ENCODE data around the gene SNX9. TPM values are rescaled to one million over a fixed set of nuclear protein-coding genes. Genes with fewer than 3 reads are reported as not detected.

SNX9 gene
- total RNA-seq, 1 donor from 2014 or later = 25.0 TPM

DNA sequence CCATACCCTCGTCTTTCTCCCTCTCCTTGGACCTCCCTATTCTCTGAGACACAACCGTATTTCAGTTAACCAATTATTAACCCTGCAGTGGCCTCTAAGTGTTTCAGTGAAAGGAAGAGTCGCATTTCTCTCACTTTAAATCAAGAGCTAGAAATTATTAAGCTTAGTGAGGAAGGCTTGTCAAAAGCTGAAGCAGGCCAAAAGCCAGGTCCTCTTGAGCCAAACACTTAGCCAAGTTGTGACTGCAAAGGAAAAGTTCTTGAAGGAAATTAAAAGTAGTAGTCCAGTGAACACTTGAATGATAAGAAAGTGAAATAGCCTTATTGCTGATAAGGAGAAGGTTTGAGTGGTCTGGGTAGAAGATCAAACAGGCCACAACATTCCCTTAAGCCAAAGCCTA, 58.3 kb downstream of the SNX9 start:
- DNase-seq (no peak), ATAC-seq (peak; percentile 50)
- TF ChIP-seq, protein P1, sequence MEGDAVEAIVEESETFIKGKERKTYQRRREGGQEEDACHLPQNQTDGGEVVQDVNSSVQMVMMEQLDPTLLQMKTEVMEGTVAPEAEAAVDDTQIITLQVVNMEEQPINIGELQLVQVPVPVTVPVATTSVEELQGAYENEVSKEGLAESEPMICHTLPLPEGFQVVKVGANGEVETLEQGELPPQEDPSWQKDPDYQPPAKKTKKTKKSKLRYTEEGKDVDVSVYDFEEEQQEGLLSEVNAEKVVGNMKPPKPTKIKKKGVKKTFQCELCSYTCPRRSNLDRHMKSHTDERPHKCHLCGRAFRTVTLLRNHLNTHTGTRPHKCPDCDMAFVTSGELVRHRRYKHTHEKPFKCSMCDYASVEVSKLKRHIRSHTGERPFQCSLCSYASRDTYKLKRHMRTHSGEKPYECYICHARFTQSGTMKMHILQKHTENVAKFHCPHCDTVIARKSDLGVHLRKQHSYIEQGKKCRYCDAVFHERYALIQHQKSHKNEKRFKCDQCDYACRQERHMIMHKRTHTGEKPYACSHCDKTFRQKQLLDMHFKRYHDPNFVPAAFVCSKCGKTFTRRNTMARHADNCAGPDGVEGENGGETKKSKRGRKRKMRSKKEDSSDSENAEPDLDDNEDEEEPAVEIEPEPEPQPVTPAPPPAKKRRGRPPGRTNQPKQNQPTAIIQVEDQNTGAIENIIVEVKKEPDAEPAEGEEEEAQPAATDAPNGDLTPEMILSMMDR (IDR thresholded peaks at IDR 0.05) = no peak
- Histone ChIP-seq H3K36me3 (peaks cover 6% of the 10 kb centered on the region), H3K4me1 (peaks cover 11% of the 10 kb centered on the region), H3K27me3 (no peaks in the 10 kb centered on the region), H3K4me3 (no peak overlapping the region), H3K27ac (no peak overlapping the region), H3K9me3 (no peaks in the 10 kb centered on the region)
- intact Hi-C loops (cut with DNase I) = no loop called here

DNA sequence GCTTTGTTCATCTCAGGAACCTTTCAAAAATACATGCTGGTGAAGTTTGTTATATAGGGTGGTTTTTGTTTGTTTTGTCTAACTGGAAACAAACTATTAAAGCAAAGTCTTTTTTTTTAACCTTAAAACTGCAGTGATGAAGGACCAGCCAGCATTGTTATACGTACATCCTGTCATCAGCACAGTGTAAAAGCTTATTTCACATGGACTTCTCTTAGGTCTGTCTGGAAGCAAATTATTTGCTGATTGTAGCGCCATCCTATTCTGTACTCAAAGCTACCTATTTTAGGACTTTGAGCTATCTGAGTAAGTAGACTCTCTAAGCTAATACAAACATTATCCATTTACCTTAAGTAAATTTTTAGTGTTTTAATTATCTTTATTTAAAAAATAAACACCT, 61.7 kb downstream of the SNX9 start:
- TF ChIP-seq, protein P1 (IDR thresholded peaks at IDR 0.05) = no peak
- Histone ChIP-seq H3K36me3 (no peaks in the 10 kb centered on the region), H3K4me3 (no peak overlapping the region), H3K9me3 (no peaks in the 10 kb centered on the region), H3K27me3 (no peaks in the 10 kb centered on the region), H3K4me1 (peaks cover 11% of the 10 kb centered on the region), H3K27ac (no peak overlapping the region)
- DNase-seq (no peak), ATAC-seq (no peak)
- intact Hi-C loops (cut with DNase I) = no loop called here

DNA sequence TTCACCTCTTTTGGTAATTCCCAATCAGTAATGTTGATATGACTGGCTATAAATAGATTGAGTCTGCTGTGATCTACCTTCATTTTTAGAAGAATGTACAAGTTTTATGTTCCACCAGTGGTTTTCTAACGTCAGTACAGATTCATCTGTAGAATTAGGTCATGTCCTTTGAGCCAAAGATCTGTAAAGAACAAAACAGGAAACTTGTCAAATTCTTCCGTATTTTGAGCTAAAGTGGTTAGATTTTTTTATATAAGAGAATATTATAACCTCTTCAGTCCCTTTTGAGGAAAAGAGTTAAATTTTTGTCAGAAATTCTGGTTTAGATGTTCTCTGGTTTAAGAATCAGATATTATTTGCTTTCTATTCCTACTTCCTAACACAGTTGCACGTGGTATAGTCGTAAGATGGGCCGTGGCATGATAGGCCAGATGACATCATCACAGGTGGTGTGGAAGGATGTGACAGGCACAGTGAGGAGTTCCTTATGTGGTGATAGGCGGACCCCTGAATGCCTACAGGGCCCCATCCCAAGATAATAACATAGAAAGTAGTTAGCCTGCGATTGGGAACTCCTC, 62.3 kb downstream of the SNX9 start:
- ATAC-seq = no peak
- H3K9me3 ChIP-seq = no peaks in the 10 kb centered on the region
- intact Hi-C loops (cut with DNase I) = no loop called here
- no peaks in the 10 kb centered on the region for H3K27me3 ChIP-seq
- TF ChIP-seq, protein P1 (IDR thresholded peaks at IDR 0.05) = no peak
- H3K36me3 ChIP-seq = no peaks in the 10 kb centered on the region
- H3K27ac ChIP-seq = no peak overlapping the region
- DNase-seq = no peak
- peaks cover 6% of the 10 kb centered on the region for H3K4me1 ChIP-seq
- no peak overlapping the region for H3K4me3 ChIP-seq

DNA sequence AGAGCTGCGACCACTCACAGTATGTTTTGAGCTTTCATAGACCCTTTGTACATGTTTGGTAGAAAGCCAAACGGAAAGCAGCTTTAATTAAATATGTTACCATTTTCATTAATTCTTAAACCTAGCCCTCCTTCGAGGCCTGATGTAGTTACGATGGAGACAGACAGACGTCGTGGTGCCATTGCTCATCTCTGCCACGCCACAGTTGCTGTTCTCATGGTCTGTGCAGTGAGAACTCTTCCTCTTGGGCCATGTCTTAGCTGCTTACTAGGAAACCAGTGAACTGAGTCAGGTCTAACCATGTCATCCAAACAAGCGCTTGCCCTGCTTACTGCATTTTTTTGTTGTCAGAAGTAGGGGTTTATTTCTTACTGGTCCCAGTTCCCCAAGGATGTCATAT, 62.8 kb downstream of the SNX9 start:
- intact Hi-C loops (cut with DNase I) = no loop called here
- H3K36me3 ChIP-seq = no peaks in the 10 kb centered on the region
- no peak overlapping the region for H3K4me3 ChIP-seq
- TF ChIP-seq, protein P1 (IDR thresholded peaks at IDR 0.05) = no peak
- ATAC-seq (no peak), DNase-seq (no peak)
- H3K27ac ChIP-seq = no peak overlapping the region
- peaks cover 3% of the 10 kb centered on the region for H3K4me1 ChIP-seq
- H3K27me3 ChIP-seq = no peaks in the 10 kb centered on the region
- no peaks in the 10 kb centered on the region for H3K9me3 ChIP-seq

DNA sequence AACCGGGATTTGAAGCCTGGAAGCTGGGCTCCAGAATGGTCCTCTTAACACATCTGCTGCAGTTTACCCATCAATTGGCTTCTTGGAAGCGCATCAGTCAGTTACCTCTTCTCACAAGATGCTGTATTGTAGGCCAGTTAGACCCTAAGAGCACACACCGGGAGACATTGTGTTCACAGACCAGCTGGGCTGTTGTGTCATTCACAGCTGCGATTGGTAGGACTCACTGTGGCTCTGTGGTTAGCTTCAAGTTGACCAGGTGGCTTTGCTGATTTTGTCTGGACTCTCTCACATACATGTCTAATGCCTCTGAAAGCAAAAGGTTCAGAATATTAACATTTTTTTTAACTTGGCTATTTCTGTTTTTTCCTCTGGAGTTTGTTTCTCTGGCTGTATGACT, 64.8 kb downstream of the SNX9 start:
- ATAC-seq = no peak
- Histone ChIP-seq H3K4me1 (no peaks in the 10 kb centered on the region), H3K27me3 (no peaks in the 10 kb centered on the region), H3K4me3 (no peak overlapping the region), H3K27ac (no peak overlapping the region), H3K9me3 (no peaks in the 10 kb centered on the region), H3K36me3 (no peaks in the 10 kb centered on the region)
- intact Hi-C loops (cut with DNase I) = no loop called here
- no peak for DNase-seq
- TF ChIP-seq, protein P1 (IDR thresholded peaks at IDR 0.05) = no peak

Measured in upper lobe of right lung (tissue), 1 donor.